ENCODE measurements around the gene CDC42BPB. TPM values are rescaled to one million over a fixed set of nuclear protein-coding genes. Genes with fewer than 3 reads are reported as not detected.

The CDC42BPB gene
- total RNA-seq, 1 donor from 2014 or later: 116 TPM

- Histone ChIP-seq H3K4me3 (ENCODE audit: insufficient read depth, low read depth, low read length) (no peak overlapping the region), H4K20me1 (ENCODE audit: insufficient read depth, low read length) (peaks cover 66% of the 10 kb centered on the region), H3K9ac (ENCODE audit: low read length) (no peak overlapping the region), H3K27ac (ENCODE audit: low read depth, low read length) (no peak overlapping the region), H3K4me1 (ENCODE audit: insufficient read depth, low read length) (peaks cover 17% of the 10 kb centered on the region), H3K9me3 (ENCODE audit: insufficient read depth, low read depth, low read length) (no peaks in the 10 kb centered on the region), H3K79me2 (ENCODE audit: insufficient read depth, low read length) (peaks cover 26% of the 10 kb centered on the region), H2AFZ (ENCODE audit: low read depth, low read length) (no peak overlapping the region), H3K4me2 (ENCODE audit: low read length) (no peak overlapping the region), H3K27me3 (ENCODE audit: insufficient read depth, low read length) (no peaks in the 10 kb centered on the region), H3K36me3 (ENCODE audit: insufficient read depth, low read length) (peaks cover 34% of the 10 kb centered on the region)
- peaks cover 46% of the 10 kb centered on the region for H3K36me3 Mint-ChIP-seq (ENCODE audit: low read depth, unreplicated experiment)
- no peak overlapping the region for H3K27ac Mint-ChIP-seq (ENCODE audit: unreplicated experiment)
- no peaks in the 10 kb centered on the region for H3K27me3 Mint-ChIP-seq (ENCODE audit: low read depth, unreplicated experiment)
- H3K4me1 Mint-ChIP-seq (ENCODE audit: low read depth, unreplicated experiment): peaks cover 14% of the 10 kb centered on the region
- TF ChIP-seq EZH2 (IDR thresholded peaks at IDR 0.05; ENCODE audit: insufficient read depth, low read length) (no peak), CTCF (IDR thresholded peaks at IDR 0.05; ENCODE audit: insufficient read depth, low read depth, low read length) (no peak)
- no peak for FAIRE-seq
- H3K9me3 Mint-ChIP-seq (ENCODE audit: unreplicated experiment): peaks cover 7% of the 10 kb centered on the region
- DNase-seq (ENCODE audit: low read depth): no peak
- H3K4me3 Mint-ChIP-seq (ENCODE audit: unreplicated experiment): no peak overlapping the region
These were observed 72.8 kb downstream of the CDC42BPB start for GRCh38 chr14:102984336-102985102.

- TF ChIP-seq CTCF (IDR thresholded peaks at IDR 0.05; ENCODE audit: insufficient read depth, low read depth, low read length): no peak
- TF ChIP-seq EZH2 (IDR thresholded peaks at IDR 0.05; ENCODE audit: insufficient read depth, low read length): no peak
These were observed 73.9 kb downstream of the CDC42BPB start for GRCh38 chr14:102983496-102983895.

More at GRCh38 chr14:102983496-102983895, 73.9 kb downstream of the CDC42BPB start:
- Histone ChIP-seq H3K27ac (ENCODE audit: low read depth, low read length) (no peak overlapping the region), H4K20me1 (ENCODE audit: insufficient read depth, low read length) (peaks cover 66% of the 10 kb centered on the region), H3K4me1 (ENCODE audit: insufficient read depth, low read length) (peaks cover 17% of the 10 kb centered on the region), H3K9ac (ENCODE audit: low read length) (no peak overlapping the region), H3K9me3 (ENCODE audit: insufficient read depth, low read depth, low read length) (no peaks in the 10 kb centered on the region), H3K79me2 (ENCODE audit: insufficient read depth, low read length) (peaks cover 21% of the 10 kb centered on the region), H3K36me3 (ENCODE audit: insufficient read depth, low read length) (peaks cover 41% of the 10 kb centered on the region), H3K4me2 (ENCODE audit: low read length) (no peak overlapping the region), H3K27me3 (ENCODE audit: insufficient read depth, low read length) (no peaks in the 10 kb centered on the region), H2AFZ (ENCODE audit: low read depth, low read length) (no peak overlapping the region), H3K4me3 (ENCODE audit: insufficient read depth, low read depth, low read length) (no peak overlapping the region)
- H3K9me3 Mint-ChIP-seq (ENCODE audit: unreplicated experiment): peaks cover 7% of the 10 kb centered on the region
- H3K36me3 Mint-ChIP-seq (ENCODE audit: low read depth, unreplicated experiment): peaks cover 41% of the 10 kb centered on the region
- no peak overlapping the region for H3K27ac Mint-ChIP-seq (ENCODE audit: unreplicated experiment)
- no peak for DNase-seq (ENCODE audit: low read depth)
- no peak for FAIRE-seq
- H3K4me3 Mint-ChIP-seq (ENCODE audit: unreplicated experiment): no peak overlapping the region
- no peaks in the 10 kb centered on the region for H3K27me3 Mint-ChIP-seq (ENCODE audit: low read depth, unreplicated experiment)
- peaks cover 14% of the 10 kb centered on the region for H3K4me1 Mint-ChIP-seq (ENCODE audit: low read depth, unreplicated experiment)
